ENCODE results near the gene TSR1. TPM values are rescaled to one million over a fixed set of nuclear protein-coding genes. Genes with fewer than 3 reads are reported as not detected.

TSR1 gene
- total RNA-seq, 4 donors from 2014 or later, result 20.3 to 70.2 (median 46.0) TPM

GRCh38 chr17:2303204-2304188, 32.8 kb downstream of the TSR1 start, which contains the start of the genes SMG6 and SRR:
TSS of gene SMG6 (minus strand) at chr17:2303785. CDS start at chr17:2303720, 65 bp downstream.
TSS of gene SRR (plus strand) at chr17:2303950. CDS start at chr17:2315561, 11,611 bp downstream.
- 0% methylated on average over 2 to 5 of the region's 108 CpGs for WGBS, 2 donors
- Histone ChIP-seq H3K4me1 (peaks cover 12 to 66% (median 25%) of the 10 kb centered on the region in 3 donors), H3K9me3 (no peaks in the 10 kb centered on the region), H3K36me3 (peaks cover 5 to 27% (median 5%) of the 10 kb centered on the region in 3 donors), H3K27me3 (no peaks in the 10 kb centered on the region), H3K4me3 (peak within 1 kb of the TSS; percentile 85 to 97 (median 96)), H3K27ac (peak within 1 kb of the TSS; percentile 97 to 98 (median 98))
- intact Hi-C loops (cut with DNase I), result no loop called here
- DNase-seq, result peak; percentile 52
- no peak for TF ChIP-seq CTCF (IDR thresholded peaks at IDR 0.05)
- TF ChIP-seq POLR2A (IDR thresholded peaks at IDR 0.05), result peak in 3 of 4 donors; percentile 37 to 66 (median 46)

- intact Hi-C loops (cut with DNase I), result no loop called here
- Histone ChIP-seq H3K9me3 (no peaks in the 10 kb centered on the region), H3K27me3 (no peaks in the 10 kb centered on the region), H3K4me1 (peaks cover 12 to 65% (median 28%) of the 10 kb centered on the region in 3 donors), H3K36me3 (peaks cover 5 to 34% (median 5%) of the 10 kb centered on the region in 3 donors), H3K27ac (peak overlapping the region; percentile 97 to 98 (median 98)), H3K4me3 (peak overlapping the region; percentile 85 to 97 (median 96))
- no peak for DNase-seq
- WGBS, 2 donors, result 2 to 3% methylated on average over 10 to 12 of the region's 12 CpGs
- TF ChIP-seq POLR2A (IDR thresholded peaks at IDR 0.05), result no peak
- no peak for TF ChIP-seq CTCF (IDR thresholded peaks at IDR 0.05)
Observed at GRCh38 chr17:2302778-2303203, 33.5 kb downstream of the TSR1 start.

- peaks cover 18 to 65% (median 32%) of the 10 kb centered on the region in 3 donors for H3K4me1 ChIP-seq
- peaks cover 5 to 64% (median 10%) of the 10 kb centered on the region in 3 donors for H3K36me3 ChIP-seq
- H3K27me3 ChIP-seq, result no peaks in the 10 kb centered on the region
- TF ChIP-seq CTCF (IDR thresholded peaks at IDR 0.05), result no peak
- TF ChIP-seq POLR2A (IDR thresholded peaks at IDR 0.05), result no peak
- H3K9me3 ChIP-seq, result no peaks in the 10 kb centered on the region
- H3K27ac ChIP-seq, result no peak overlapping the region
- H3K4me3 ChIP-seq, result no peak overlapping the region
- DNase-seq, result no peak
- intact Hi-C loops (cut with DNase I), result no loop called here
- WGBS, 2 donors, result 91 to 93% methylated on average over 22 of the region's 22 CpGs
Observed at GRCh38 chr17:2299756-2300155, 36.5 kb downstream of the TSR1 start.

GRCh38 chr17:2299136-2299535, 37.1 kb downstream of the TSR1 start:
- Histone ChIP-seq H3K27ac (no peak overlapping the region), H3K4me3 (no peak overlapping the region), H3K36me3 (peaks cover 5 to 70% (median 10%) of the 10 kb centered on the region in 3 donors), H3K9me3 (no peaks in the 10 kb centered on the region), H3K27me3 (no peaks in the 10 kb centered on the region), H3K4me1 (peaks cover 18 to 59% (median 32%) of the 10 kb centered on the region in 3 donors)
- TF ChIP-seq POLR2A (IDR thresholded peaks at IDR 0.05) (no peak), CTCF (IDR thresholded peaks at IDR 0.05) (no peak)
- intact Hi-C loops (cut with DNase I), result no loop called here
- DNase-seq, result no peak
- 90 to 91% methylated on average over 7 to 8 of the region's 12 CpGs for WGBS, 2 donors

- 31 to 72% methylated on average over 5 of the region's 5 CpGs for WGBS, 2 donors
- peaks cover 9 to 91% (median 10%) of the 10 kb centered on the region in 3 donors for H3K36me3 ChIP-seq
Observed at GRCh38 chr17:2297023-2297422, 39.2 kb downstream of the TSR1 start.

More at GRCh38 chr17:2297023-2297422, 39.2 kb downstream of the TSR1 start:
- DNase-seq, result no peak
- Histone ChIP-seq H3K9me3 (no peaks in the 10 kb centered on the region), H3K4me1 (peaks cover 13 to 47% (median 27%) of the 10 kb centered on the region in 3 donors), H3K27me3 (no peaks in the 10 kb centered on the region), H3K27ac (peak overlapping the region in 1 of 4 donors; percentile 33), H3K4me3 (no peak overlapping the region)
- intact Hi-C loops (cut with DNase I), result no loop called here
- TF ChIP-seq CTCF (IDR thresholded peaks at IDR 0.05) (peak in 1 of 6 experiments; percentile 10), POLR2A (IDR thresholded peaks at IDR 0.05) (no peak)

Data from esophagus squamous epithelium (tissue), 5 donors.